T-helper 1 cell treated with Interleukin-12 subunit alpha and Interleukin-12 subunit beta and Interleukin-4 antibody, amounts not matched to agents 30 ng/mL and 1 ng/mL, for 36 hours (primary cell): ENCODE results near the gene RASA2. TPM values are rescaled to one million over a fixed set of nuclear protein-coding genes. Genes with fewer than 3 reads are reported as not detected.

Source experiments
- intact Hi-C: fragments of 100-400 bp; cut with micrococcal nuclease; formaldehyde crosslinking; loops from one replicate; pipeline ENCODE4 v1.15.1; 2024
- total RNA-seq: library from RNA; stranded (reverse); gene quantifications from 2 replicates; pipeline ENCODE4 v1.2.3, GENCODE V29; 2022

Gene RASA2
- total RNA-seq, 1 donor from 2014 or later = 51.9 TPM

DNA sequence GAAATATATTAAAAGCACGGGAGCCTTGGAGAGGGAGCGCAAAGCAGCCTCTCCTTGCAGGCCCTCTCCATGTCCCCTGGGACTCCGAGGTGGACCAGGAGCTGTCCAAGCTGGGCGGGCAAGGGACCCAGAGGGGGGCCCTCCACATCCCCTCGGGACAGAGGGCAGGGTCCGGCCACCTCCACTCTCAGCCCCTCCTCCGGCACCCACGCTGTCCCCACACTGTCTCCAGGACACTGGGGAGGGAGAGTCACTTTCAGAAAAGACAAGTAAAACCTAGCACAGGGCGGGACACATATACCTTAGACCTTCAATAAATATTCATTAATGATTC, 173.8 kb downstream of the RASA2 start:
- intact Hi-C loops = no loop called here

DNA sequence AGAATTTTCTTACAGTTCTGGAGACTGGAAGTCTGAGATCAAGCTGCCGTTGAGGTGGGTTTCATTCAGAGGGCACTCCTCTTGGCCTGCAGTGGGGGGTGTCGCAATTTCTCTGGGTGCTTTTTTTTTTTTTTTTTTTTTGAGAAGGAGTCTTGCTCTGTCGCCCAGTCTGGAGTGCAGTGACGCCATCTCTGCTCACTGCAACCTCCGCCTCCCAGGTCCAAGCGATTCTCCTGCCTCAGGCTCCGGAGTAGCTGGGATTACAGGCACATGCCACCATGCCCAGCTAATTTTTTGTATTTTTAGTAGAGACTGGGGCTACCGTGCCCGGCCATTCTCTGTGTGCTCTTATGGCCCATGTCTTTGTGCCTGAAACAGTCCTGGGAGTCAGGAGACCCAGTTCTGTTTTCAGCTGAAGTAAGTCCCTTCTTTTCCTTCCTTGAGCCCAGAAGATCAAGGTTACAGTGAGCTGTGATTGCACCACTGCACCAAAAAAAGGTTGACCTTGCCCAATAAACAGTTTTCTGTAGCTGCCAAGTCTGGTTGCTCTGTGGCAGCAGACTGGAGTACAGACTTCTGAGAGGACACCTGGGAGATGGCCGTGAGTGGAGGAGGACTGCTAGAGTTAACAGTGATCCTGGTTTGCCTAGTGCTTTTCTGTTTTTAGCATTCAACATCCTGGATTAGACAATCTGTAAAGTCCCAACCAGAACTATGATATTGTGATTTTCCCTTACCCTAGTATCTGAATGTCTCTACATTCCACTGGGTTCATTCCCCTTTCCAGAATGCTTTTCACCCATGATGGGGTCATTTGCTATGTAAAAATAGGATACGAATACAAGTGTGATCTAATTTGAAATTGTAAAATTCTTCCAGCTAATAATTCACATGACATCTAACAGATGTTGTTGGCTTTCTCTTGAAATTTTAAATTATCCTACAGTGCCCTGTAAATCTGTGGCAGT, 174.7 kb downstream of the RASA2 start:
- intact Hi-C loops = no loop called here

DNA sequence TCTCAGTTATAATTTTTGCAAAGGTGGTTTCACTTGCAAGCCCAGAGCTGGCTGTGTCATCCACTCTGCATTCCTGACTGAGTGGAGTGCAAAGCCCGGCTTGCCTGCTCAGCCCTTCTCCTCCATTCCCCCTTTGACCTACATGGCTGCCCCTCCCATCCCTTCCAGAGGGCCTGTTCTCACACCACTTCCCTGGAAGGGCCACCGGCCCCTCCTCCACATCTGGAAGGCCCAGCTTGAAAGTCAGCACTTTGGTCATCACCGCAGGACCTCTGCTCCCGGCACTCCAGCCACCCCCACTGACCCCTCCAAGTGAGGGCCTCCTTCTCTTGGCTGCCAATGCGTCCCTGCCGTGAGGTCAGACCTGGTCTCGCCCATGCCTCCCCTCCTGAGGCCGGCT, 177.2 kb downstream of the RASA2 start:
- intact Hi-C loops = no loop called here

Other genes starting within 250 kb of the RASA2 start
- 25.7 and 27.4 TPM in 2 replicates for gene ZBTB38, start 118.5 kb upstream of the RASA2 start, total RNA-seq